NCI-H1417 treated with DMSO at 0.1 percent for 48 hours (cell line): Measurements from ENCODE around the gene TMC5.
"Not testable (repeated sequence)": the region's sequence is repeated elsewhere in the genome, so short reads cannot be mapped to it uniquely, and the experiment has no call there.

Experiments
- DNase-seq: peaks from one replicate; lab custom pipeline; 2025; lab: John Stamatoyannopoulos, UW

TMC5 gene

DNA sequence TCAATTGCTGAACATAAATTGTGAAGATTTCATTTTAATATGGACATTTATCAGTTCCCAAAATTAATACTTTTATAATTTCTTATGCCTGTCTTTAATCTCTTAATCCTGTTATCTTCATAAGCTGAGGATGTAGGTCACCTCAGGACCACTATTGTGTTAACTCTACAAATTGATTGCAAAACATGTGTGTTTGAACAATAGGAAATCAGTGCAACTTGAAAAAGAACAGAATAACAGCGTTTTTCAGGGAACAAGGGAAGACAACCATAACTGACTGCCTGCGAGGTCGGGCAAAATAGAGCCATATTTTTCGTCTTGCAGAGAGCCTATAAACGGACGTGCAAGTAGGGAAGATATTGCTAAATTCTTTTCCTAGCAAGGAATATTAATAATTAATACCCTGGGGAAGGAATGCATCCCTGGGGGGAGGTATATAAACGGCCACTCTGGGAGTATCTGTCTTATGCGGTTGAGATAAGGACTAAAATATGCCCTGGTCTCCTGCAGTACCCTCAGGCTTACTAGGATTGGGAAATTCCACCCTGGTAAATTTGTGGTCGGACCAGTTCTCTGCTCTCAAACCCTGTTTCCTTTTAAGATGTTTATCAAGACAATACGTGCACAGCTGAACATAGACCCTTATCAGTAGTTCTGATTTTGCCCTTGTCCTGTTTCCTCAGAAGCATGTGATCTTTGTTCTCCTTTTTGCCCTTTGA is 125.8 kb downstream of the TMC5 start:
- not testable (repeated sequence) for DNase-seq

DNA sequence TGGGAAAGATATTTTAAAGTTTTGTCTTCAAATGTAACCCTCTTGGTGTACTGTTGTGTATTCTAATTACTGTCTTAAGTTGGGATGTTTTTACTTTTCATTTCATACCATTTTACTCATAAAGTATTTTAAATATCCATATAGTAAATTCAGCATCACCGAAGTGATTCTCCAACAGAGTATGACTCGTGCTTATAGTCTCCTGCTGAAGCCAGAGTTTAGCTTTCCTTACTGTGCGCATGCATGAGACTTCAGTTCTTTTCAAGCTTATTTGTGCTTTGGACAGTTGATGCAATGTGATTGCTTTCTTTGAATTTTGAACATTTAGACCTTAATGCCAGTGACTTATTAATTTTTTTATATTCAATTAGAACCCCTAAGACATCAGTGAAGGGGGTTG is 130.5 kb downstream of the TMC5 start:
- no peak for DNase-seq
